Natural killer cell treated with Interleukin-12 subunit alpha and Interleukin-12 subunit beta and Interleukin-15 and Interleukin-18, amount 100 ng/mL, for 72 hours (primary cell): Measurements from ENCODE around the gene PLA2G2A. TPM values are rescaled to one million over a fixed set of nuclear protein-coding genes. Genes with fewer than 3 reads are reported as not detected.

Source experiments
- ATAC-seq, 2 donors: fragments of 150-1000 bp; cut with Tn5 transposase in 1 of 2; sonication (Bioruptor Pico), chemical (Tn5 transposase) in 1 of 2; 2 replicates each; pipeline ENCODE4 v1.10.0; 2021
- DNase-seq: peaks from one replicate; pipeline ENCODE4 v3.0.0; 2022; ENCODE audit warnings: low spot score
- H3K27ac Mint-ChIP-seq, 2 donors: 1 replicate in 1 of 2; 2 replicates in 1 of 2; pipeline ENCODE4 v1.8.0; 2022; ENCODE audit warnings: mixed read lengths in 2 of 2, mild to moderate bottlenecking in 1 of 2, moderate library complexity in 1 of 2
- H3K27me3 Mint-ChIP-seq, 2 donors: 1 replicate in 1 of 2; 2 replicates in 1 of 2; pipeline ENCODE4 v1.8.0; 2022; ENCODE audit warnings: mixed read lengths in 2 of 2
- H3K36me3 Mint-ChIP-seq: one replicate; pipeline ENCODE4 v1.8.0; 2022; ENCODE audit warnings: mixed read lengths
- H3K4me1 Mint-ChIP-seq, 2 donors: 1 replicate in 1 of 2; 2 replicates in 1 of 2; pipeline ENCODE4 v1.8.0; 2022; ENCODE audit warnings: low read depth in 2 of 2, mixed read lengths in 2 of 2, mild to moderate bottlenecking in 1 of 2
- H3K4me3 Mint-ChIP-seq: one replicate; pipeline ENCODE4 v1.8.0; 2022; ENCODE audit warnings: mixed read lengths
- H3K9me3 Mint-ChIP-seq: 2 replicates; pipeline ENCODE4 v1.8.0; 2022; ENCODE audit warnings: mixed read lengths
- total RNA-seq, 2 donors: library from RNA; stranded (reverse); gene quantifications; one replicate each; pipeline ENCODE4 v1.2.3, GENCODE V29; 2022

Gene PLA2G2A
- total RNA-seq, 2 donors from 2014 or later = not detected

DNA sequence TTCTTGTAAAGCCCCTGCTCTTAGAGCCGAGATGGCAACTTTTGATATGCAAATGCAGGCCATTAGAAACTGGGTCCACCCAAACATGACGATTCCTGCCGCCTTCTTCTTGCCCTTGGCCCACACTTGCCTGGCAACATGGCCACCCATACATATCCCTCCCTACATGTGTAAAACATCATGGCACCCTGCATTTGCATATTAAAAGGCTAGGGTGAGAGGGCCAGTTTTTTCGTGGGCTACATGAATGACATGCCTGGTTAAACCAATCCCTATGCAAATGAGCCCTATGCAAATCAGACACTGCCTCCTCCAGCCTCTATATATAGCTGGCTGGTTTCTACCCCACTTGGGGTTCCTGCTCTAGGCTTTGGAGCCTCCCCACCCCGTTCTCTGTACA, 18.8 kb downstream of the PLA2G2A start:
- no peaks in the 10 kb centered on the region for H3K36me3 Mint-ChIP-seq
- ATAC-seq (no peak), DNase-seq (no peak)
- H3K9me3 Mint-ChIP-seq = no peaks in the 10 kb centered on the region
- H3K27me3 Mint-ChIP-seq = peaks cover 42 to 56% of the 10 kb centered on the region in 2 donors
- no peak overlapping the region for H3K27ac Mint-ChIP-seq
- no peaks in the 10 kb centered on the region for H3K4me1 Mint-ChIP-seq
- H3K4me3 Mint-ChIP-seq = no peak overlapping the region

DNA sequence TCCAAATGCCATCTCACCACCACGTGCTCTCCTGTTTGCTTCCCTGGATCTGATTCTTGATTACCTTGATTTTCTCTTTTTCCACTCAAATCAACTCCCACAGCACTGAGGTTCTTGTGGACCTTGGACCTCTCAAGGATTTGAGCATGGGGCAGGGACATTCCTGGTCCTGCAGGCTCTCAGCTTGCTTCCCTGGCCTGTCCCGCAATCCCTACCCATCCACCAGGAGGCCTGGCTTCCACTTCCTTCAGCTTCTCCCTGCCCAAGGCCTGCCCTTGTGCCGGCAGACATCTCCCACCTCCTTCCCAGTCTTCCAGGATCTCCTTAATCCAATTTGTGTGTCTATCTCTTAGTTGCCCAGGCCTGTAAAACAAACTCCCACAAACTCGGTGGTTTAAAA, 21.6 kb downstream of the PLA2G2A start:
- no peak overlapping the region for H3K27ac Mint-ChIP-seq
- ATAC-seq (no peak), DNase-seq (no peak)
- H3K9me3 Mint-ChIP-seq = no peaks in the 10 kb centered on the region
- no peaks in the 10 kb centered on the region for H3K36me3 Mint-ChIP-seq
- no peaks in the 10 kb centered on the region for H3K4me1 Mint-ChIP-seq
- no peak overlapping the region for H3K4me3 Mint-ChIP-seq
- peaks cover 39 to 57% of the 10 kb centered on the region in 2 donors for H3K27me3 Mint-ChIP-seq

GRCh38 chr1:19955534-19956170, 23.8 kb downstream of the PLA2G2A start:
- no peaks in the 10 kb centered on the region for H3K4me1 Mint-ChIP-seq
- no peak for ATAC-seq
- no peaks in the 10 kb centered on the region for H3K9me3 Mint-ChIP-seq
- peaks cover 41 to 67% of the 10 kb centered on the region in 2 donors for H3K27me3 Mint-ChIP-seq
- H3K36me3 Mint-ChIP-seq = no peaks in the 10 kb centered on the region
- H3K4me3 Mint-ChIP-seq = no peak overlapping the region
- no peak overlapping the region for H3K27ac Mint-ChIP-seq
- DNase-seq = no peak

DNA sequence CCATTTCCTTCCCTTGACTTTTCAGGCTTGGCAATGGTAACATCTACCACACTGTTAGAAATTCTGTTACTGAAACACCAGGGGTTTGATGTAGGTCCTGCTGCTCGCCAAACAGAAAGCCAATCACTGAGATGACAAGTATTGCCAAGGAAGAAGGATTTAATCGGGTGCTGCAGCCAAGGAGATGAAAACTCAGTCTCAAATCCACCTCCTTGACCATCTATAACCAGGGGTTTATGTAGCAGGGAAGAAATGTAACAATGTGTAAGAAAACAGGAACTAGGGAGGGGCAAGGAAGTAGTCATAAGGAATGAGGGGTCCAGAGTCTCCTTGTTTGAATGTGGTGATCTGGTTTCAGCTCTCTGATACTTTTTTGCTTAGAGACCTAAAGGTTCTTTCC, 25.4 kb downstream of the PLA2G2A start:
- Mint-ChIP-seq H3K36me3 (no peaks in the 10 kb centered on the region), H3K27ac (no peak overlapping the region), H3K4me3 (no peak overlapping the region), H3K27me3 (peaks cover 46 to 69% of the 10 kb centered on the region in 2 donors), H3K9me3 (no peaks in the 10 kb centered on the region), H3K4me1 (no peaks in the 10 kb centered on the region)
- DNase-seq (no peak), ATAC-seq (no peak)

GRCh38 chr1:19949016-19949415, 30.4 kb downstream of the PLA2G2A start:
- ATAC-seq (no peak), DNase-seq (no peak)
- no peak overlapping the region for H3K27ac Mint-ChIP-seq
- H3K27me3 Mint-ChIP-seq = peaks cover 39 to 58% of the 10 kb centered on the region in 2 donors
- no peaks in the 10 kb centered on the region for H3K4me1 Mint-ChIP-seq
- H3K9me3 Mint-ChIP-seq = no peaks in the 10 kb centered on the region
- no peaks in the 10 kb centered on the region for H3K36me3 Mint-ChIP-seq
- H3K4me3 Mint-ChIP-seq = no peak overlapping the region

DNA sequence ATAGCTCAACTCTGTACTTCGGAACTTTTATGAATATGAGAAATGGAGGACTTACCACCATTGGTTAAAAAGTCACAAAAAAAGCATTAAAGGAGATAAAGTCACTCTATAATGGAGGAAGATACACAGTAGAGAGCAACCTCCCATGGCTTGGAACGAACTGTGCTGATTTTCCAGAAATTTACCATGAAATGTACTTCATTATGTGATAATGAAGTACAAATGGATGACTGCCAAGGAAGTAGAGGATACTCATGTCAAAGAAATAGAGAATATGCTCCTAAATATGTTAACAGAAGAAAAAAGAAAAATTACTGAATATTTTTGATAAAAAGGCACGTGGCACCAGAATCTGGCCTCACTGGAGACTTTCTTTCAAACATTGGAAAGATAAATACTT, 32.4 kb downstream of the PLA2G2A start:
- Mint-ChIP-seq H3K36me3 (no peaks in the 10 kb centered on the region), H3K27me3 (peaks cover 28 to 42% of the 10 kb centered on the region in 2 donors), H3K27ac (no peak overlapping the region), H3K4me1 (no peaks in the 10 kb centered on the region), H3K4me3 (no peak overlapping the region), H3K9me3 (no peaks in the 10 kb centered on the region)
- no peak for DNase-seq
- ATAC-seq = no peak

DNA sequence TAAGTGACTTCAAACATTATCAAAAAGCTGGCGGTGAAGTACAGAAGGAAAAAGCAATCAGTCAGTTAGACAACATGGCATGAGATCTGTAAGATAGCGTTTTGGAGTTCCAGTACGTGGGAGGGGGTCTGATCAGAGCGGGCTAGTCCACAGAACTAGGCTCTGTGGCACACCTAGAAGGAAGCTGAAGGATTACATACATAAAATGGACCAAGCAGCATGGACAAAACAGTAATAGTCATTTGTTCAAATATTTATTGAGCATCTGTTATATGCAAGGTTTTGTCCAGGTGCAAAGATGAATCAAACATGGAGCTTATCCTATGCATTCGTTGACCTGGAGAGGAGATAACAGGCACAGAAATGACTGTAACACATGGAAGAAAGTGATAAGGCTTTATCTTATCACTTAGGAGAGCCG, 33.1 kb downstream of the PLA2G2A start:
- ATAC-seq = no peak
- H3K4me1 Mint-ChIP-seq = no peaks in the 10 kb centered on the region
- peaks cover 26 to 35% of the 10 kb centered on the region in 2 donors for H3K27me3 Mint-ChIP-seq
- no peaks in the 10 kb centered on the region for H3K36me3 Mint-ChIP-seq
- no peak overlapping the region for H3K27ac Mint-ChIP-seq
- no peak for DNase-seq
- H3K9me3 Mint-ChIP-seq = no peaks in the 10 kb centered on the region
- H3K4me3 Mint-ChIP-seq = no peak overlapping the region

GRCh38 chr1:19945914-19946313, 33.5 kb downstream of the PLA2G2A start:
- H3K27ac Mint-ChIP-seq = no peak overlapping the region
- H3K9me3 Mint-ChIP-seq = no peaks in the 10 kb centered on the region
- H3K36me3 Mint-ChIP-seq = no peaks in the 10 kb centered on the region
- H3K27me3 Mint-ChIP-seq = peaks cover 25 to 32% of the 10 kb centered on the region in 2 donors
- ATAC-seq (no peak), DNase-seq (no peak)
- H3K4me3 Mint-ChIP-seq = no peak overlapping the region
- H3K4me1 Mint-ChIP-seq = no peaks in the 10 kb centered on the region

DNA sequence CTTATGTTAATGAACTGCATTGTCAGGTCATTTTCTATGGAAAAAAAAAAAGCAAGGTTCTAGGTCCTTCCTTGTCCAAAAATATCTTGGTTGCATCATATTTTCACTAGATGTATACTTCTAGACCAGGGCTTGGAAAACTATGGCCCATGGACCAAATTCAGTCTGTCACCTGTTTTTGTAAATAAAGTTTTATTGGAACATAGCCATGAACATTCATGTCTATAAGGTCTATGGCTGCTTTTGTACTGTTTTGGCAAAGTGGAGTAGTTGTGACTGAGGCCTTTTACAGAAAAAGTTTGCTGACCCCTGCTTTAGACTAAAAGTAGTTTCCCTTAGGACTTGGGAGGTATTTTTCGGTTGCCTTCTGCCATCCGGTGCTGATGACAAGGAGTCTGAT, 36.8 kb downstream of the PLA2G2A start:
- H3K4me3 Mint-ChIP-seq = no peak overlapping the region

GRCh38 chr1:19942088-19942487, 37.3 kb downstream of the PLA2G2A start:
- Mint-ChIP-seq H3K36me3 (no peaks in the 10 kb centered on the region), H3K4me1 (no peaks in the 10 kb centered on the region), H3K27ac (no peak overlapping the region), H3K9me3 (no peaks in the 10 kb centered on the region), H3K27me3 (peaks cover 19 to 21% of the 10 kb centered on the region in 2 donors), H3K4me3 (no peak overlapping the region)
- DNase-seq (no peak), ATAC-seq (no peak)

More for the DNA sequence above, 36.8 kb downstream of the PLA2G2A start:
- Mint-ChIP-seq H3K4me1 (no peaks in the 10 kb centered on the region), H3K36me3 (no peaks in the 10 kb centered on the region), H3K27ac (no peak overlapping the region), H3K9me3 (no peaks in the 10 kb centered on the region), H3K27me3 (peaks cover 19 to 21% of the 10 kb centered on the region in 2 donors)
- no peak for ATAC-seq
- DNase-seq = no peak

- Mint-ChIP-seq H3K36me3 (no peaks in the 10 kb centered on the region), H3K27me3 (peaks cover 12 to 14% of the 10 kb centered on the region in 2 donors), H3K27ac (no peak overlapping the region), H3K4me3 (no peak overlapping the region), H3K9me3 (no peaks in the 10 kb centered on the region), H3K4me1 (no peaks in the 10 kb centered on the region)
- DNase-seq = no peak
- no peak for ATAC-seq
Observed at GRCh38 chr1:19941206-19941568, 38.2 kb downstream of the PLA2G2A start.

- Mint-ChIP-seq H3K27ac (no peak overlapping the region), H3K27me3 (peaks cover 8 to 15% of the 10 kb centered on the region in 2 donors), H3K9me3 (no peaks in the 10 kb centered on the region), H3K4me1 (no peaks in the 10 kb centered on the region), H3K4me3 (no peak overlapping the region), H3K36me3 (no peaks in the 10 kb centered on the region)
- no peak for ATAC-seq
- no peak for DNase-seq
Observed at GRCh38 chr1:19940486-19941205, 38.8 kb downstream of the PLA2G2A start.

GRCh38 chr1:19938472-19938871, 40.9 kb downstream of the PLA2G2A start:
- no peak overlapping the region for H3K27ac Mint-ChIP-seq
- no peak overlapping the region for H3K4me3 Mint-ChIP-seq
- DNase-seq (no peak), ATAC-seq (no peak)
- no peaks in the 10 kb centered on the region for H3K4me1 Mint-ChIP-seq
- H3K36me3 Mint-ChIP-seq = no peaks in the 10 kb centered on the region
- H3K9me3 Mint-ChIP-seq = no peaks in the 10 kb centered on the region
- peaks cover 0 to 8% of the 10 kb centered on the region in 2 donors for H3K27me3 Mint-ChIP-seq

- no peak overlapping the region for H3K27ac Mint-ChIP-seq
- peaks cover 10% of the 10 kb centered on the region for H3K9me3 Mint-ChIP-seq
- H3K4me1 Mint-ChIP-seq = no peaks in the 10 kb centered on the region
- peaks cover 15% of the 10 kb centered on the region for H3K36me3 Mint-ChIP-seq
- DNase-seq (no peak), ATAC-seq (no peak)
- peaks cover 4 to 8% of the 10 kb centered on the region in 2 donors for H3K27me3 Mint-ChIP-seq
- no peak overlapping the region for H3K4me3 Mint-ChIP-seq
Observed at GRCh38 chr1:19936061-19936750, 43.2 kb downstream of the PLA2G2A start.
